Activated CD8-positive, alpha-beta T cell treated with anti-CD3 and anti-CD28 coated beads for 36 hours (primary cell): Measurements from ENCODE around the gene EPB41. TPM values are rescaled to one million over a fixed set of nuclear protein-coding genes. Genes with fewer than 3 reads are reported as not detected.
A peak's percentile ranks its signal among the peaks of the same experiment; 100 is the strongest.

Source experiments
- ATAC-seq: fragments of 200-7000 bp; cut with Tn5 transposase; one replicate; pipeline ENCODE4 v1.10.0; 2021; ENCODE audit warnings: mild to moderate bottlenecking, moderate library complexity
- CTCF ChIA-PET: fragments of 350-600 bp; sonication (Branson Sonifier 250); formaldehyde crosslinking; loops from one replicate; lab custom pipeline; 2021; ENCODE audit warnings: antibody characterized with exemption; lab: Charles Lee
- POLR2A ChIA-PET: fragments of 350-600 bp; sonication (Branson Sonifier 250); formaldehyde crosslinking; loops from one replicate; lab custom pipeline; 2021; ENCODE audit warnings: antibody characterized with exemption; lab: Charles Lee
- DNase-seq: peaks from one replicate; pipeline ENCODE4 v3.0.0-alpha.2; 2020
- H3K27ac Mint-ChIP-seq: one replicate; pipeline ENCODE4 v1.8.0; 2021; ENCODE audit warnings: mild to moderate bottlenecking, mixed read lengths
- H3K27me3 Mint-ChIP-seq: one replicate; pipeline ENCODE4 v1.8.0; 2021; ENCODE audit warnings: mixed read lengths
- H3K36me3 Mint-ChIP-seq: one replicate; pipeline ENCODE4 v1.8.0; 2021; ENCODE audit warnings: low read depth, mixed read lengths
- H3K4me1 Mint-ChIP-seq: one replicate; pipeline ENCODE4 v1.8.0; 2021; ENCODE audit warnings: low read depth, mixed read lengths
- H3K4me3 Mint-ChIP-seq: one replicate; pipeline ENCODE4 v1.8.0; 2021; ENCODE audit warnings: mild to moderate bottlenecking, moderate library complexity, mixed read lengths
- H3K9me3 Mint-ChIP-seq: one replicate; pipeline ENCODE4 v1.8.0; 2021; ENCODE audit warnings: mixed read lengths
- intact Hi-C: fragments of 100-400 bp; cut with micrococcal nuclease; formaldehyde crosslinking; loops from one replicate; pipeline ENCODE4 v1.10.0; 2022
- total RNA-seq, 2 experiments: library from RNA; stranded (reverse); gene quantifications; one replicate each; pipeline ENCODE4 v1.2.3, GENCODE V29; 2021
- TF ChIP-seq, protein P1 (sequence below): fragments of 200-600 bp; IDR thresholded peaks from one replicate; pipeline ENCODE4 v1.8.0; 2022; ENCODE audit warnings: antibody characterized with exemption, mild to moderate bottlenecking

EPB41 gene
- total RNA-seq, 2 experiments from 2014 or later = 74.9 to 80.3 TPM

- TF ChIP-seq, protein P1, sequence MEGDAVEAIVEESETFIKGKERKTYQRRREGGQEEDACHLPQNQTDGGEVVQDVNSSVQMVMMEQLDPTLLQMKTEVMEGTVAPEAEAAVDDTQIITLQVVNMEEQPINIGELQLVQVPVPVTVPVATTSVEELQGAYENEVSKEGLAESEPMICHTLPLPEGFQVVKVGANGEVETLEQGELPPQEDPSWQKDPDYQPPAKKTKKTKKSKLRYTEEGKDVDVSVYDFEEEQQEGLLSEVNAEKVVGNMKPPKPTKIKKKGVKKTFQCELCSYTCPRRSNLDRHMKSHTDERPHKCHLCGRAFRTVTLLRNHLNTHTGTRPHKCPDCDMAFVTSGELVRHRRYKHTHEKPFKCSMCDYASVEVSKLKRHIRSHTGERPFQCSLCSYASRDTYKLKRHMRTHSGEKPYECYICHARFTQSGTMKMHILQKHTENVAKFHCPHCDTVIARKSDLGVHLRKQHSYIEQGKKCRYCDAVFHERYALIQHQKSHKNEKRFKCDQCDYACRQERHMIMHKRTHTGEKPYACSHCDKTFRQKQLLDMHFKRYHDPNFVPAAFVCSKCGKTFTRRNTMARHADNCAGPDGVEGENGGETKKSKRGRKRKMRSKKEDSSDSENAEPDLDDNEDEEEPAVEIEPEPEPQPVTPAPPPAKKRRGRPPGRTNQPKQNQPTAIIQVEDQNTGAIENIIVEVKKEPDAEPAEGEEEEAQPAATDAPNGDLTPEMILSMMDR = no peak
- ATAC-seq = no peak
- peaks cover 2% of the 10 kb centered on the region for H3K4me1 Mint-ChIP-seq
- ChIA-PET POLR2A (no interaction called here), CTCF (no interaction called here)
- peaks cover 2% of the 10 kb centered on the region for H3K9me3 Mint-ChIP-seq
- no peak for DNase-seq
- no peak overlapping the region for H3K27ac Mint-ChIP-seq
- peaks cover 5% of the 10 kb centered on the region for H3K36me3 Mint-ChIP-seq
- no peak overlapping the region for H3K4me3 Mint-ChIP-seq
- intact Hi-C loops = no loop called here
- H3K27me3 Mint-ChIP-seq = no peaks in the 10 kb centered on the region
Measured at GRCh38 chr1:28905921-28906666, 8.3 kb upstream of the EPB41 start.

- no peak for DNase-seq
- no peak for ATAC-seq
- ChIA-PET POLR2A (interaction anchor here (0.6 to 1.2 kb wide), 4 partner anchors 42 to 261 kb away, joined by 3 to 4 read pairs (median 3); no protein-coding TSS in a partner anchor), CTCF (no interaction called here)
- intact Hi-C loops = no loop called here
- TF ChIP-seq, protein P1 = no peak
- Mint-ChIP-seq H3K9me3 (peaks cover 2% of the 10 kb centered on the region), H3K27ac (no peak overlapping the region), H3K36me3 (peaks cover 2% of the 10 kb centered on the region), H3K27me3 (no peaks in the 10 kb centered on the region), H3K4me3 (no peak overlapping the region), H3K4me1 (peaks cover 10% of the 10 kb centered on the region)
Measured at GRCh38 chr1:28909198-28909597, 5.2 kb upstream of the EPB41 start.

- Mint-ChIP-seq H3K4me3 (no peak overlapping the region), H3K27me3 (no peaks in the 10 kb centered on the region), H3K27ac (no peak overlapping the region), H3K4me1 (peaks cover 10% of the 10 kb centered on the region), H3K9me3 (no peaks in the 10 kb centered on the region), H3K36me3 (no peaks in the 10 kb centered on the region)
- ATAC-seq (no peak), DNase-seq (no peak)
- ChIA-PET CTCF (no interaction called here), POLR2A (interaction anchor here (1.1 to 1.2 kb wide), 2 partner anchors 22 to 44 kb away, joined by 3 to 4 read pairs; no protein-coding TSS in a partner anchor)
- TF ChIP-seq, protein P1 = no peak
- intact Hi-C loops = no loop called here
Measured at GRCh38 chr1:28910379-28911115, 3.8 kb upstream of the EPB41 start.

DNA sequence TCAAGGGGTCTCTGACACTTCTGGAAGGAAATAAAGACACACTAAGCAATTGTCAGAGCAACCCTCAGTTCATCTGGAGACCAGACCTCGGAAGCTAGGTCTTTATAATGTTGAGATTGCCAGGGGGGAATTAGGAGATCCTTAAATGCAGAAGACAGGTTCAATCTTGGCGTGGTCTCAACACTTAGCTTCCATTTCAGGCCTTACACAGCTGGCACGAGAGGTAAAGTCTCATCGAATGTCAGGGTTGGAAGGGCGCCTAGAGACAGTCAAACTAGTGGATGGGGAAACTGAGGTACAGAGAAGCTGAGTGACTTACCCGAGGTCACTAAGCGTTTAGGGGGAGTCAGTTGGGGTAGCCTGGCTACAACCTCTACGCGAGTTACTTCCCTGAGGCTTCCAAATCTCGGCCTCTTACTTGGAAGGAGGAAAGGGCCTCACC lies 562 bp upstream of the EPB41 start:
- peaks cover 41% of the 10 kb centered on the region for H3K4me1 Mint-ChIP-seq
- no peak for DNase-seq
- H3K36me3 Mint-ChIP-seq = no peaks in the 10 kb centered on the region
- ChIA-PET POLR2A (interaction anchor here (0.6 to 2.7 kb wide), 9 partner anchors 11 to 150 kb away, joined by 3 to 10 read pairs (median 5); no protein-coding TSS in a partner anchor), CTCF (interaction anchor here (0.6 to 3.6 kb wide), 11 partner anchors 14 to 149 kb away, joined by 3 to 29 read pairs (median 4); no protein-coding TSS in a partner anchor)
- TF ChIP-seq, protein P1 = no peak
- H3K4me3 Mint-ChIP-seq = peak overlapping the region; percentile 92
- H3K27me3 Mint-ChIP-seq = no peaks in the 10 kb centered on the region
- H3K9me3 Mint-ChIP-seq = no peaks in the 10 kb centered on the region
- ATAC-seq = no peak
- H3K27ac Mint-ChIP-seq = peak overlapping the region; percentile 91
- intact Hi-C loops = no loop called here
